ENCODE measurements around the gene SNX25.

GRCh38 chr4:185211035-185211434, 1.6 kb downstream of the SNX25 start:
- TF ChIP-seq CTCF (conservative IDR thresholded peaks at IDR 0.05; ENCODE audit: low read depth, low read length) (no peak), EZH2phosphoT487 (IDR thresholded peaks at IDR 0.05; ENCODE audit: borderline replicate concordance, low read length) (no peak), EZH2 (IDR thresholded peaks at IDR 0.05; ENCODE audit: low read length, unreplicated experiment) (no peak)

Measured in PC-3 (cell line).